NT2/D1 (cell line): Measurements from ENCODE around the gene SLC6A5.

Source experiments
- SUZ12 ChIP-seq: IDR thresholded peaks from 2 replicates; pipeline ENCODE4 v1.6.1; 2011; ENCODE audit not compliant: insufficient read length, insufficient read depth; ENCODE audit errors: extremely low read depth
- YY1 ChIP-seq: IDR thresholded peaks from 2 replicates; pipeline ENCODE4 v1.6.1; 2011; ENCODE audit not compliant: insufficient read length, insufficient read depth
- ZNF274 ChIP-seq: IDR thresholded peaks from 2 replicates; pipeline ENCODE4 v1.6.1; 2011; ENCODE audit warnings: mild to moderate bottlenecking, low read depth, low read length

- TF ChIP-seq YY1 = no peak
- no peak for TF ChIP-seq ZNF274
- no peak for TF ChIP-seq SUZ12
Observed at GRCh38 chr11:20627026-20627425, 27.6 kb downstream of the SLC6A5 start.
